Left renal cortex interstitium (tissue), 4 donors: ENCODE data around the gene KCNK7. TPM values are rescaled to one million over a fixed set of nuclear protein-coding genes. Genes with fewer than 3 reads are reported as not detected.

ENCODE experiments used
- DNase-seq, 4 donors: peaks; one replicate each; pipeline ENCODE4 v3.0.0-alpha.2; 2013; ENCODE audit warnings: low read depth in 4 of 4, low spot score in 2 of 4, missing footprints in 1 of 4
- polyA plus RNA-seq, 4 donors: library from polyadenylated mRNA; unstranded; fragments of 120-200 nt; gene quantifications; one replicate each; pipeline ENCODE4 v1.2.1, GENCODE V29; 2013; ENCODE audit not compliant: insufficient read length in 4 of 4

KCNK7 gene
- polyA plus RNA-seq, 4 donors: 0.14 to 0.34 (median 0.21) TPM; not detected in 1

- no peak for DNase-seq
These were observed 6.0 kb downstream of the KCNK7 start for GRCh38 chr11:65589444-65590239.

GRCh38 chr11:65588199-65589054 is 7.2 kb downstream of the KCNK7 start:
- DNase-seq: no peak

GRCh38 chr11:65586676-65587075 is 8.9 kb downstream of the KCNK7 start:
- no peak for DNase-seq

- no peak for DNase-seq
These were observed 9.4 kb downstream of the KCNK7 start for GRCh38 chr11:65586247-65586630.

- no peak for DNase-seq
These were observed 10.0 kb downstream of the KCNK7 start for GRCh38 chr11:65585396-65586246.

GRCh38 chr11:65584723-65585171 is 10.9 kb downstream of the KCNK7 start:
- DNase-seq: no peak

- no peak for DNase-seq
These were observed 11.5 kb downstream of the KCNK7 start for GRCh38 chr11:65584106-65584505.

- no peak for DNase-seq
These were observed 12.0 kb downstream of the KCNK7 start for GRCh38 chr11:65583589-65583988.

- no peak for DNase-seq
These were observed 13.7 kb downstream of the KCNK7 start for GRCh38 chr11:65581928-65582327.

GRCh38 chr11:65580756-65581155 is 14.8 kb downstream of the KCNK7 start:
- DNase-seq: no peak

- DNase-seq: no peak
These were observed 15.4 kb downstream of the KCNK7 start for GRCh38 chr11:65580031-65580692.

GRCh38 chr11:65579291-65579690 is 16.3 kb downstream of the KCNK7 start:
- DNase-seq: no peak

GRCh38 chr11:65578667-65579066 is 16.9 kb downstream of the KCNK7 start:
- DNase-seq: no peak

- no peak for DNase-seq
These were observed 17.5 kb downstream of the KCNK7 start for GRCh38 chr11:65578134-65578533.

- DNase-seq: no peak
These were observed 17.9 kb downstream of the KCNK7 start for GRCh38 chr11:65577756-65578109.

GRCh38 chr11:65576867-65577755 is 18.5 kb downstream of the KCNK7 start:
- no peak for DNase-seq

- no peak for DNase-seq
These were observed 19.3 kb downstream of the KCNK7 start for GRCh38 chr11:65576232-65576866.

GRCh38 chr11:65575568-65576231 is 19.9 kb downstream of the KCNK7 start, which contains the start of gene EHBP1L1:
TSS of gene EHBP1L1 (plus strand) at chr11:65576053. CDS start at chr11:65576303, 250 bp downstream.
- no peak for DNase-seq
